Activated T-cell treated with anti-CD3 and anti-CD28 coated beads, Interleukin-2, amount 50 U/mL, for 4 hours (primary cell): ENCODE data around the gene FAM120AOS. TPM values are rescaled to one million over a fixed set of nuclear protein-coding genes. Genes with fewer than 3 reads are reported as not detected.

ENCODE experiments used
- ATAC-seq, 2 donors: fragments of 200-7000 bp; cut with Tn5 transposase; one replicate each; pipeline ENCODE4 v1.10.0; 2021
- DNase-seq: peaks from one replicate; pipeline ENCODE4 v3.0.0-alpha.2; 2020
- H3K27me3 Mint-ChIP-seq: one replicate; pipeline ENCODE4 v1.8.0; 2021; ENCODE audit warnings: low read depth, mixed read lengths
- H3K36me3 Mint-ChIP-seq: one replicate; pipeline ENCODE4 v1.8.0; 2022; ENCODE audit warnings: mixed read lengths; ENCODE audit not compliant: insufficient read depth
- H3K4me1 Mint-ChIP-seq: one replicate; pipeline ENCODE4 v1.8.0; 2021; ENCODE audit warnings: low read depth, mixed read lengths
- H3K4me3 Mint-ChIP-seq: one replicate; pipeline ENCODE4 v1.8.0; 2021; ENCODE audit warnings: mild to moderate bottlenecking, moderate library complexity, mixed read lengths
- H3K9me3 Mint-ChIP-seq: one replicate; pipeline ENCODE4 v1.8.0; 2021; ENCODE audit warnings: mixed read lengths
- total RNA-seq, 3 donors: library from RNA; stranded (reverse); gene quantifications; one replicate each; pipeline ENCODE4 v1.2.1, GENCODE V29; 2021

Gene FAM120AOS
- total RNA-seq, 3 donors from 2014 or later = 30.5 to 36.8 (median 34.4) TPM

GRCh38 chr9:93406371-93406770 is 47.0 kb downstream of the FAM120AOS start:
- Mint-ChIP-seq H3K36me3 (peaks cover 2% of the 10 kb centered on the region), H3K4me1 (no peaks in the 10 kb centered on the region), H3K9me3 (no peaks in the 10 kb centered on the region), H3K27me3 (peaks cover 19% of the 10 kb centered on the region), H3K4me3 (no peak overlapping the region)
- DNase-seq (no peak), ATAC-seq (no peak)

GRCh38 chr9:93398471-93398870 is 54.9 kb downstream of the FAM120AOS start:
- no peak for DNase-seq
- Mint-ChIP-seq H3K4me1 (no peaks in the 10 kb centered on the region), H3K4me3 (no peak overlapping the region), H3K27me3 (peaks cover 4% of the 10 kb centered on the region), H3K9me3 (no peaks in the 10 kb centered on the region), H3K36me3 (no peaks in the 10 kb centered on the region)
- no peak for ATAC-seq

GRCh38 chr9:93397661-93398373 is 55.6 kb downstream of the FAM120AOS start:
- H3K36me3 Mint-ChIP-seq = no peaks in the 10 kb centered on the region
- ATAC-seq = no peak
- no peaks in the 10 kb centered on the region for H3K9me3 Mint-ChIP-seq
- no peak for DNase-seq
- peaks cover 4% of the 10 kb centered on the region for H3K27me3 Mint-ChIP-seq
- no peaks in the 10 kb centered on the region for H3K4me1 Mint-ChIP-seq
- H3K4me3 Mint-ChIP-seq = no peak overlapping the region

Other genes with a start within 250 kb of the FAM120AOS start
- 100 to 1,000 TPM; 116 to 124 (median 123) TPM for gene FAM120A, start 1.9 kb downstream of the FAM120AOS start, total RNA-seq
- 10 to 100 TPM; 19.2 to 20.8 (median 20.8) TPM for gene PHF2, start 123.0 kb upstream of the FAM120AOS start, total RNA-seq